ENCODE data around the gene SERPINB3.
A peak's percentile ranks its signal among the peaks of the same experiment; 100 is the strongest.
"Not testable (repeated sequence)": the region's sequence is repeated elsewhere in the genome, so short reads cannot be mapped to it uniquely, and the experiment has no call there.

The SERPINB3 gene

GRCh38 chr18:63661750-63662149, at the start of gene SERPINB3:
Gene SERPINB3, minus strand, starts transcription at chr18:63661893. Its CDS starts 677 bp downstream, at chr18:63661216.
- not testable (repeated sequence) for DNase-seq

GRCh38 chr18:63708650-63709049, 47.0 kb upstream of the SERPINB3 start:
- DNase-seq, result no peak

DNA sequence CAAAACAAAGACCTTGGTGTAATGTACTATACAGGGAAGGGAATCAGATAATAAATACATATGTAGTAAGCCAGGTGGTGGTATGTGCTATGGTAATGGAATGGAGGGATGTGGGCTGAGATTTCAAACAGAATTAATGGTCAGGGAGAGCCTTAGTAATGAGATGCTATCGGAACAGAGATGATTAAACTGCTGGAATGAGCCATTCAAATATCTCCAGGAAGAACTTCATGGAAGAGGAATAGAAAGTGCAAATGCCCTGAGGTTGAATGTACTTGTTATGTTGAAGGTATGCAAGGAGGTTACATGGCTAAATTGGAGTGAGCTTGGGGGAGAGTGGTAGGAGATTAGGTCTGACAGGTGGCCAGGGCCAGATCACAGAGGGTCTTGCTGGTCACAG, 46.1 kb upstream of the SERPINB3 start:
- no peak for DNase-seq

- DNase-seq, result no peak
These were observed 43.7 kb upstream of the SERPINB3 start for GRCh38 chr18:63705401-63705800.

GRCh38 chr18:63702660-63703059, 41.0 kb upstream of the SERPINB3 start, which contains the start of gene SERPINB11:
Gene SERPINB11, plus strand, starts transcription at chr18:63702960. Its CDS starts 7,234 bp downstream, at chr18:63710194.
- no peak for DNase-seq

DNA sequence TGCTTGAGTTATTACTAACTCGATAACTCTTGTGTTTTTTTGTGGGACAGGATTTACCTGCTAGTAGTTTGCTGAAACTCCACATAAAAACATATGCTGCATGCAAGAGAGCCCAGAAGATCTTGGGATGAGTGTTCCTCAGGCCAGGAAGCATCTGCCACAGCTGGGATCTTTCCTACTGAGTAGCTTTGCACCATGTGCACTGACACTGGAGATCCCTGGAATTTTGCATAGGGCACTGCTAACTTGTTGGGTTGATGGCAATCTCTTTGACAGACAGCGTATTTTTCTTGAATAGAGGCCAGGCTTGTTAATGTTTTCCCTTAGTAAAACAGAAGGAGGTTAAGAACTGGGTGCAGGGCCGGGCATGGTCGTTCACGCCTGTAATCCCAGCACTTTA, 40.3 kb upstream of the SERPINB3 start:
- DNase-seq, result no peak

DNA sequence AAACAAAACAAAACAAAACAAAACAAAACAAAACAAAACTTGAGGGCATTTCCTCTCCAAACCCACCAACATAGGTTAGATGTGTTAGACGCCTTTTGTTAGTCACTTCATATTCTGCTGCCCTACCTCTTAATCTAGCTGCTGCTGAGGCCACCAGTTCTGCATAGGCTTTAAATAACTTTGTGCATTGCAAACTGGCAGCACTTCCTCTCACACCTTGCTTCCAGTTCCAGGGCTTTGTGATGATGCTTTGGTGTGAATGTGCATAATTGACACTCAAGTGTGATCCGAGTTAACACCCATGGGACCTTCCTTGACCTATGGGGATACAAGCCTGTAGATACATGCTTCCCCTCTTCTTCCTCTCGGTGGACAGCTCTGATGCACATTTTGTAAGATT, 38.8 kb upstream of the SERPINB3 start:
- DNase-seq, result no peak

- no peak for DNase-seq
These were observed 35.5 kb upstream of the SERPINB3 start for GRCh38 chr18:63697097-63697660.

- no peak for DNase-seq
These were observed 27.4 kb upstream of the SERPINB3 start for GRCh38 chr18:63689064-63689463.

DNA sequence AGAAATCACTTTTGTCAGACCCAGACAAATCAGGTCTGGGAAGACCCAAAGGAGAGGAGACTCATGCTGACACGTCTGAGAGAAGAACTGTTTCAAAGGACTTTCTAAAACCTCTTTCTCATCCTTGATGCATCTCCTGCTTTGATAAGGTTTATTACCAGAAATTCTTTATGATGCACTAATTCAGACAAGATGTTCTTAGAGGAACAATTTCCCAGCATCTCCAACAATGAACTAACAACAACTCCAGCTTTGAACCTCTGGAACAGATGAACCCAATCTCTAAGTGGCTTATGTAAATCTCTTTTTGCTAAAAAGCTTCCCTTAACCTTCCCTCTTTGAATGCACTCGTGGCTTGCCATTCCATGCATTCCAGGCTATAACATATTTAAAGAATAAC, 25.2 kb upstream of the SERPINB3 start:
- DNase-seq, result no peak

- no peak for DNase-seq
These were observed 23.0 kb upstream of the SERPINB3 start for GRCh38 chr18:63684718-63685117.

GRCh38 chr18:63683890-63684289, 22.2 kb upstream of the SERPINB3 start:
- DNase-seq, result no peak

- no peak for DNase-seq
These were observed 21.5 kb upstream of the SERPINB3 start for GRCh38 chr18:63683152-63683551.

- DNase-seq, result no peak
These were observed 20.0 kb upstream of the SERPINB3 start for GRCh38 chr18:63681449-63682340.

GRCh38 chr18:63679820-63680606, 18.3 kb upstream of the SERPINB3 start:
- DNase-seq, result no peak

- no peak for DNase-seq
These were observed 16.0 kb upstream of the SERPINB3 start for GRCh38 chr18:63677500-63678225.

- peak; percentile 46 for DNase-seq
These were observed 15.0 kb upstream of the SERPINB3 start for GRCh38 chr18:63676526-63677323.

- DNase-seq, result no peak
These were observed 2.9 kb upstream of the SERPINB3 start for GRCh38 chr18:63664571-63664970.

- DNase-seq, result not testable (repeated sequence)
These were observed 2.8 kb downstream of the SERPINB3 start for GRCh38 chr18:63658920-63659319.

DNA sequence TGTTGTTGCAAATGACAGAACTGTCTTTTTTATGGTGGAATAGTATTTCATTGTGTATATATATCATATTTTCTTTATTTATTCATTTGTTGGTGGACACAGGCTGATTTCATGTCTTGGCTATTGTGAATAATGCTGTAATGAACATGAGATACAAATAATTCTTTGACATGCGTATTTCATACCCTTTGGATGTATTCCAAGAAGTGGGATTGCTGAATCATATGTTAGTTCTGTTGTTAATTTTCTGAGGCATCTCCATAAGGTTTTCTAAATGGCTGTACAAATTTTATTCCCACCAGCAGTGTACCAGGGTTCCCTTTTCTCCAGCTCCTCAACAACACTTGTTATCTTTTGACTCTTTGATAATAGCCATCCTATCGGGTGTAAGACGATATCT, 11.4 kb downstream of the SERPINB3 start:
- not testable (repeated sequence) for DNase-seq

GRCh38 chr18:63648241-63648640, 13.5 kb downstream of the SERPINB3 start:
- DNase-seq, result no peak

GRCh38 chr18:63646936-63647335, 14.8 kb downstream of the SERPINB3 start:
- DNase-seq, result no peak
